Keratinocyte (primary cell): ENCODE data around the gene UQCC2.

Experiments
- CTCF ChIP-seq, 3 experiments: IDR thresholded peaks in 1 of 3; conservative IDR thresholded peaks in 1 of 3; optimal IDR thresholded peaks in 1 of 3; 2 replicates in 2 of 3; 3 replicates in 1 of 3; pipeline versions ENCODE3 to v1.5.1; 2011; ENCODE audit warnings: low read length in 3 of 3, mild to moderate bottlenecking in 3 of 3, moderate library complexity in 2 of 3, control low read depth in 1 of 3, inconsistent platforms in 1 of 3; ENCODE audit not compliant: insufficient read depth in 2 of 3; ENCODE audit errors: extremely low read depth in 1 of 3
- EZH2 ChIP-seq: IDR thresholded peaks from one replicate; pipeline ENCODE4 v1.6.1; 2012; ENCODE audit warnings: inconsistent platforms, mild to moderate bottlenecking, low read length, moderate library complexity

- TF ChIP-seq CTCF (optimal IDR thresholded peaks at IDR 0.05 in 1 of 3, IDR thresholded peaks at IDR 0.05 in 1 of 3, conservative IDR thresholded peaks at IDR 0.05 in 1 of 3; ENCODE audit: extremely low read depth in 1 of 3, insufficient read depth in 2 of 3, low read length in 3 of 3): no peak
- TF ChIP-seq EZH2: no peak
Observed at GRCh38 chr6:33668914-33669313, 42.6 kb downstream of the UQCC2 start.
